K562 (cell line): ENCODE data around the gene SHOX. TPM values are rescaled to one million over a fixed set of nuclear protein-coding genes. Genes with fewer than 3 reads are reported as not detected.

Source experiments
- ATAC-seq: fragments of 200-7000 bp; cut with Tn5 transposase; 3 replicates; pipeline ENCODE4 v1.9.1; 2020; ENCODE audit warnings: moderate library complexity
- BruUV-seq: library from RNA; stranded (reverse); fragments of 400-500 nt; replicated peaks from 2 replicates; lab custom pipeline; 2021; lab: Mats Ljungman, UMichigan
- CTCF ChIA-PET: fragments of 300-600 bp; formaldehyde crosslinking; extraction: SDS; loops from one replicate; lab custom pipeline; 2021; ENCODE audit warnings: low intra/inter-chr PET ratio; lab: Yijun Ruan, JAX
- POLR2A ChIA-PET: fragments of 300-600, 350-650 bp; sonication (Branson Sonifier 250); formaldehyde crosslinking; extraction: SDS; loops from one replicate; lab custom pipeline; 2021; ENCODE audit warnings: antibody characterized with exemption, inconsistent platforms; lab: Yijun Ruan, JAX
- DNase-seq, 4 experiments: peaks; one replicate each; pipeline versions ENCODE4 v3.0.0 to v3.0.0-alpha.2; 2011 to 2018; ENCODE audit warnings: low spot score in 3 of 4, mixed read lengths in 3 of 4; ENCODE audit errors: extremely low read depth in 1 of 4
- FAIRE-seq: peaks from 2 replicates; lab custom pipeline; 2011; peaks lifted over from hg19 to GRCh38; lab: Jason Lieb, UNC
- H2AFZ ChIP-seq: 2 replicates; pipeline ENCODE4 v1.6.0; 2011; ENCODE audit warnings: low read depth, low read length, control low read depth, inconsistent platforms
- H3K27ac ChIP-seq: fragments of 200-600 bp; 3 replicates; pipeline ENCODE4 v1.8.0; 2011; ENCODE audit warnings: low read depth, mild to moderate bottlenecking, control low read depth, inconsistent platforms, low read length, moderate library complexity, mixed read lengths; ENCODE audit errors: extremely low read depth
- H3K27me3 ChIP-seq, 2 experiments: fragments of 300-600 bp in 1 of 2; 2 replicates in 1 of 2; 3 replicates in 1 of 2; pipeline versions ENCODE4 v1.6.0 to v1.8.0; 2011; ENCODE audit warnings: inconsistent platforms in 2 of 2, low read length in 2 of 2, mild to moderate bottlenecking in 1 of 2, mixed read lengths in 1 of 2, moderate library complexity in 1 of 2; ENCODE audit not compliant: control insufficient read depth in 2 of 2, insufficient read depth in 2 of 2
- H3K36me3 ChIP-seq: fragments of 300-600 bp; 3 replicates; pipeline ENCODE4 v1.8.0; 2011; ENCODE audit warnings: mild to moderate bottlenecking, low read length, inconsistent platforms; ENCODE audit not compliant: control insufficient read depth, insufficient read depth
- H3K4me1 ChIP-seq, 2 experiments: fragments of 200-600 bp in 1 of 2; replicated peaks in 1 of 2; 2 replicates in 1 of 2; 3 replicates in 1 of 2; pipeline versions ENCODE4 v1.5.1 to v1.8.0; 2011; ENCODE audit warnings: inconsistent platforms in 2 of 2, low read length in 2 of 2, mild to moderate bottlenecking in 1 of 2, mixed read lengths in 1 of 2, moderate library complexity in 1 of 2; ENCODE audit not compliant: control insufficient read depth in 2 of 2, insufficient read depth in 2 of 2
- H3K4me2 ChIP-seq: 2 replicates; pipeline ENCODE4 v1.6.1; 2011; ENCODE audit warnings: low read length, control low read depth, inconsistent platforms, mixed read lengths; ENCODE audit not compliant: insufficient read depth
- H3K4me3 ChIP-seq: fragments of 200-600 bp; sonication (generic), shearing (Covaris generic); 2 replicates; pipeline ENCODE4 v1.5.1; 2016; ENCODE audit warnings: control low read depth, inconsistent platforms
- H3K79me2 ChIP-seq: fragments of 200-600 bp; 3 replicates; pipeline ENCODE4 v1.8.0; 2011; ENCODE audit warnings: low read length, inconsistent platforms; ENCODE audit not compliant: control insufficient read depth, insufficient read depth
- H3K9ac ChIP-seq, 2 experiments: 2 replicates each; pipeline versions ENCODE4 v1.6.0 to v1.6.1; 2011; ENCODE audit warnings: low read depth in 2 of 2, low read length in 2 of 2, control low read depth in 1 of 2, inconsistent platforms in 1 of 2, mild to moderate bottlenecking in 1 of 2, mixed read lengths in 1 of 2; ENCODE audit not compliant: insufficient read depth in 1 of 2
- H3K9me1 ChIP-seq: one replicate; pipeline ENCODE4 v1.6.0; 2011; ENCODE audit warnings: inconsistent platforms, mild to moderate bottlenecking, low read length, moderate library complexity; ENCODE audit not compliant: control insufficient read depth, insufficient read depth
- H3K9me3 ChIP-seq: replicated peaks from 2 replicates; pipeline ENCODE4 v1.5.1; 2011; ENCODE audit warnings: low read depth, low read length, inconsistent platforms; ENCODE audit not compliant: control insufficient read depth, insufficient read depth
- H4K20me1 ChIP-seq: replicated peaks from 2 replicates; pipeline ENCODE4 v1.6.1; 2011; ENCODE audit warnings: low read length, inconsistent platforms, mixed read lengths; ENCODE audit not compliant: control insufficient read depth, insufficient read depth
- ESRRA ChIP-seq: fragments of 450-650 bp; IDR thresholded peaks from 2 replicates; pipeline ENCODE4 v1.6.1; 2014; ENCODE audit warnings: low read depth, mild to moderate bottlenecking, moderate library complexity, borderline replicate concordance
- GTF2F1 ChIP-seq: IDR thresholded peaks from 2 replicates; pipeline ENCODE4 v1.6.1; 2011; ENCODE audit warnings: low read depth, low read length, improper control_type of control experiment
- KLF6 ChIP-seq: fragments of 250-450 bp; sonication (Bioruptor Pico); IDR thresholded peaks from 2 replicates; pipeline ENCODE4 v1.4.0; 2020; ENCODE audit warnings: mild to moderate bottlenecking, moderate library complexity, borderline replicate concordance
- MYNN ChIP-seq, 2 experiments: sonication (generic); formaldehyde crosslinking in 1 of 2; IDR thresholded peaks; 2 replicates each; pipeline versions ENCODE4 v1.5.0 to v1.6.1; 2016 to 2020; ENCODE audit warnings: antibody characterized with exemption in 1 of 2, missing genetic modification reagents in 1 of 2
- NFE2L1 ChIP-seq: fragments of 450-650 bp; IDR thresholded peaks from 2 replicates; pipeline ENCODE4 v1.6.1; 2016; ENCODE audit warnings: missing genetic modification characterization, low read depth, mild to moderate bottlenecking, missing compliant biosample characterization, moderate library complexity, borderline replicate concordance
- PURB ChIP-seq: sonication (generic); formaldehyde crosslinking; IDR thresholded peaks from 2 replicates; pipeline ENCODE4 v1.9.0; 2021; ENCODE audit warnings: low read depth, mild to moderate bottlenecking, missing genetic modification reagents
- ZNF75A ChIP-seq: fragments of 450-650 bp; formaldehyde crosslinking; IDR thresholded peaks from 2 replicates; pipeline ENCODE4 v1.4.0; 2020; ENCODE audit warnings: mild to moderate bottlenecking
- ZNF778 ChIP-seq: fragments of 450-650 bp; formaldehyde crosslinking; IDR thresholded peaks from 2 replicates; pipeline ENCODE4 v1.4.0; 2020; ENCODE audit warnings: mild to moderate bottlenecking, moderate library complexity
- WGBS: fragments of 100-300 bp; shearing (Covaris generic); methylation state at CpG from one replicate; pipeline ENCODE4 v1.1.6; 2016; ENCODE audit warnings: low coverage, mixed read lengths; ENCODE audit not compliant: insufficient coverage; ENCODE audit errors: missing lambda C conversion rate; 5-methylcytosine and 5-hydroxymethylcytosine counted together
- in situ Hi-C: fragments of 300-500 bp; cut with MboI; formaldehyde crosslinking; loops from 4 replicates; pipeline ENCODE4 v1.15.0; 2018; ENCODE audit warnings: inconsistent platforms, mixed read lengths
- intact Hi-C: fragments of 100-400 bp; cut with micrococcal nuclease; formaldehyde crosslinking; loops from 2 replicates; pipeline ENCODE4 v1.14.2; 2022
- polyA plus RNA-seq, 8 experiments: library from polyadenylated mRNA; depleted of rRNA in 4 of 8; stranded (reverse) in 5 of 8; unstranded in 3 of 8; fragments of >200 nt; fragmentation: Nextera tagmentation in 2 of 8; fragmentation: Illumina TruSeq in 1 of 8; extraction: Ambion mirVana in 2 of 8; extraction: Trizol in 1 of 8; gene quantifications; 2 replicates each; pipeline versions ENCODE4 v1.2.1 to v1.2.3, GENCODE V29; 2011 to 2014; ENCODE audit warnings: inconsistent platforms in 1 of 8, missing spikeins in 1 of 8
- total RNA-seq, 7 experiments: library from RNA; depleted of rRNA in 6 of 7; stranded (reverse); fragments of >200 nt in 6 of 7; fragmentation: Illumina TruSeq in 2 of 7; extraction: Trizol in 2 of 7; gene quantifications; 2 replicates each; pipeline versions ENCODE4 v1.2.1 to v1.2.3, GENCODE V29; 2011 to 2021; ENCODE audit warnings: low replicate concordance in 1 of 7
- TF ChIP-seq, protein P1 (sequence below): fragments of 250-450 bp; sonication (Bioruptor Pico); IDR thresholded peaks from 2 replicates; pipeline ENCODE4 v1.4.0; 2020; ENCODE audit warnings: mild to moderate bottlenecking, moderate library complexity, borderline replicate concordance
- TF ChIP-seq, protein P2 (sequence below): fragments of 450-650 bp; conservative IDR thresholded peaks from 2 replicates; pipeline ENCODE4 v1.6.1; 2016; ENCODE audit warnings: missing genetic modification characterization, low read depth, mild to moderate bottlenecking, missing compliant biosample characterization, moderate library complexity
- TF ChIP-seq, protein P3 (sequence below): fragments of 250-450 bp; sonication (Bioruptor Pico); IDR thresholded peaks from 2 replicates; pipeline ENCODE4 v1.6.1; 2021; ENCODE audit warnings: mild to moderate bottlenecking
- TF ChIP-seq, protein P4 (sequence below): sonication (generic); formaldehyde crosslinking; IDR thresholded peaks from 2 replicates; pipeline ENCODE4 v1.8.0; 2022; ENCODE audit warnings: missing genetic modification reagents, mild to moderate bottlenecking, moderate library complexity, borderline replicate concordance
- TF ChIP-seq, protein P5 (sequence below), 2 experiments: fragments of 150-350 bp in 1 of 2; IDR thresholded peaks; 2 replicates each; pipeline ENCODE4 v1.6.1; 2012 to 2016; ENCODE audit warnings: low read depth in 2 of 2, low read length in 2 of 2, mild to moderate bottlenecking in 1 of 2, moderate library complexity in 1 of 2

The SHOX gene
- total and polyA plus RNA-seq, 9 of the 15 experiments (the other 6 are each of a cell fraction or from before 2014, with no cell fraction given): not detected

DNA sequence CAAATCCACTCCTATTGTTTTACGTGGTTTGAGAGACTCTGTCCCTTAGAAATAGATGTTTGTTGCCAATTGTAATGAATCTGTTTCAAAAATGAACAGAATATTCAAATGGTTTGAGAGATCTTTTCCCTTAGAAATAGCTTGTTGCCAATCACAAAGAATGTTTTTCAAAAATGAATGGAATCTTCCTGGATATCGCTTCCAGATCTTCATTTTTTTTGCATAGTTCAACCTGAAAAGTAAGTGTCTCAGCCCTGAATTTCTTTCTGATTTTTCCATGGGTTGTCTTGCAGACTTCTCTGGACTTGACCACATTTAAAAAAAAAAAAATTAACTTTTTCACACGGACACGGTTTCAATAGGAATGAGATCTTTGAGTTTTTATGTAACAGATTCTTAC, 22.7 kb downstream of the SHOX start:
- Histone ChIP-seq H3K27ac (no peak overlapping the region), H3K79me2 (no peaks in the 10 kb centered on the region), H3K36me3 (no peaks in the 10 kb centered on the region), H3K4me3 (no peak overlapping the region), H3K9ac (no peak overlapping the region), H3K27me3 (peaks cover 5 to 21% of the 10 kb centered on the region in 2 experiments; a peak in 3 of 5 replicates), H4K20me1 (no peaks in the 10 kb centered on the region), H2AFZ (no peak overlapping the region), H3K4me1 (no peaks in the 10 kb centered on the region), H3K9me1 (no peaks in the 10 kb centered on the region), H3K9me3 (no peaks in the 10 kb centered on the region), H3K4me2 (no peak overlapping the region)
- 0% methylated on average over 2 of the region's 4 CpGs for WGBS
- CTCF ChIA-PET: no interaction called here
- in situ Hi-C loops (no loop called here), intact Hi-C loops (no loop called here)
- DNase-seq (no peak), FAIRE-seq (no peak), ATAC-seq (no peak)
- no TSS peak for BruUV-seq
- POLR2A ChIA-PET: no interaction called here
- TF ChIP-seq, protein P1, sequence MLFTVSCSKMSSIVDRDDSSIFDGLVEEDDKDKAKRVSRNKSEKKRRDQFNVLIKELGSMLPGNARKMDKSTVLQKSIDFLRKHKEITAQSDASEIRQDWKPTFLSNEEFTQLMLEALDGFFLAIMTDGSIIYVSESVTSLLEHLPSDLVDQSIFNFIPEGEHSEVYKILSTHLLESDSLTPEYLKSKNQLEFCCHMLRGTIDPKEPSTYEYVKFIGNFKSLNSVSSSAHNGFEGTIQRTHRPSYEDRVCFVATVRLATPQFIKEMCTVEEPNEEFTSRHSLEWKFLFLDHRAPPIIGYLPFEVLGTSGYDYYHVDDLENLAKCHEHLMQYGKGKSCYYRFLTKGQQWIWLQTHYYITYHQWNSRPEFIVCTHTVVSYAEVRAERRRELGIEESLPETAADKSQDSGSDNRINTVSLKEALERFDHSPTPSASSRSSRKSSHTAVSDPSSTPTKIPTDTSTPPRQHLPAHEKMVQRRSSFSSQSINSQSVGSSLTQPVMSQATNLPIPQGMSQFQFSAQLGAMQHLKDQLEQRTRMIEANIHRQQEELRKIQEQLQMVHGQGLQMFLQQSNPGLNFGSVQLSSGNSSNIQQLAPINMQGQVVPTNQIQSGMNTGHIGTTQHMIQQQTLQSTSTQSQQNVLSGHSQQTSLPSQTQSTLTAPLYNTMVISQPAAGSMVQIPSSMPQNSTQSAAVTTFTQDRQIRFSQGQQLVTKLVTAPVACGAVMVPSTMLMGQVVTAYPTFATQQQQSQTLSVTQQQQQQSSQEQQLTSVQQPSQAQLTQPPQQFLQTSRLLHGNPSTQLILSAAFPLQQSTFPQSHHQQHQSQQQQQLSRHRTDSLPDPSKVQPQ (CRISPR knock-in tag): no peak
- TF ChIP-seq, protein P2, sequence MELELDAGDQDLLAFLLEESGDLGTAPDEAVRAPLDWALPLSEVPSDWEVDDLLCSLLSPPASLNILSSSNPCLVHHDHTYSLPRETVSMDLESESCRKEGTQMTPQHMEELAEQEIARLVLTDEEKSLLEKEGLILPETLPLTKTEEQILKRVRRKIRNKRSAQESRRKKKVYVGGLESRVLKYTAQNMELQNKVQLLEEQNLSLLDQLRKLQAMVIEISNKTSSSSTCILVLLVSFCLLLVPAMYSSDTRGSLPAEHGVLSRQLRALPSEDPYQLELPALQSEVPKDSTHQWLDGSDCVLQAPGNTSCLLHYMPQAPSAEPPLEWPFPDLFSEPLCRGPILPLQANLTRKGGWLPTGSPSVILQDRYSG (tag): no peak
- no peak for TF ChIP-seq KLF6 (CRISPR knock-in tag)
- no peak for TF ChIP-seq GTF2F1
- TF ChIP-seq NFE2L1: no peak
- TF ChIP-seq, protein P3, sequence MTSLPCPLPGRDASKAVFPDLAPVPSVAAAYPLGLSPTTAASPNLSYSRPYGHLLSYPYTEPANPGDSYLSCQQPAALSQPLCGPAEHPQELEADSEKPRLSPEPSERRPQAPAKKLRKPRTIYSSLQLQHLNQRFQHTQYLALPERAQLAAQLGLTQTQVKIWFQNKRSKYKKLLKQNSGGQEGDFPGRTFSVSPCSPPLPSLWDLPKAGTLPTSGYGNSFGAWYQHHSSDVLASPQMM (CRISPR knock-in tag): no peak
- TF ChIP-seq PURB (CRISPR knock-in tag): no peak
- TF ChIP-seq, protein P4, sequence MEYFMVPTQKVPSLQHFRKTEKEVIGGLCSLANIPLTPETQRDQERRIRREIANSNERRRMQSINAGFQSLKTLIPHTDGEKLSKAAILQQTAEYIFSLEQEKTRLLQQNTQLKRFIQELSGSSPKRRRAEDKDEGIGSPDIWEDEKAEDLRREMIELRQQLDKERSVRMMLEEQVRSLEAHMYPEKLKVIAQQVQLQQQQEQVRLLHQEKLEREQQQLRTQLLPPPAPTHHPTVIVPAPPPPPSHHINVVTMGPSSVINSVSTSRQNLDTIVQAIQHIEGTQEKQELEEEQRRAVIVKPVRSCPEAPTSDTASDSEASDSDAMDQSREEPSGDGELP (CRISPR knock-in tag): no peak
- TF ChIP-seq ZNF75A (CRISPR knock-in tag): no peak
- TF ChIP-seq ESRRA: no peak
- no peak for TF ChIP-seq MYNN (IDR thresholded peaks at IDR 0.05)
- no peak for TF ChIP-seq MYNN (CRISPR knock-in tag; IDR thresholded peaks at IDR 0.05)
- TF ChIP-seq ZNF778: no peak
- TF ChIP-seq, protein P5, sequence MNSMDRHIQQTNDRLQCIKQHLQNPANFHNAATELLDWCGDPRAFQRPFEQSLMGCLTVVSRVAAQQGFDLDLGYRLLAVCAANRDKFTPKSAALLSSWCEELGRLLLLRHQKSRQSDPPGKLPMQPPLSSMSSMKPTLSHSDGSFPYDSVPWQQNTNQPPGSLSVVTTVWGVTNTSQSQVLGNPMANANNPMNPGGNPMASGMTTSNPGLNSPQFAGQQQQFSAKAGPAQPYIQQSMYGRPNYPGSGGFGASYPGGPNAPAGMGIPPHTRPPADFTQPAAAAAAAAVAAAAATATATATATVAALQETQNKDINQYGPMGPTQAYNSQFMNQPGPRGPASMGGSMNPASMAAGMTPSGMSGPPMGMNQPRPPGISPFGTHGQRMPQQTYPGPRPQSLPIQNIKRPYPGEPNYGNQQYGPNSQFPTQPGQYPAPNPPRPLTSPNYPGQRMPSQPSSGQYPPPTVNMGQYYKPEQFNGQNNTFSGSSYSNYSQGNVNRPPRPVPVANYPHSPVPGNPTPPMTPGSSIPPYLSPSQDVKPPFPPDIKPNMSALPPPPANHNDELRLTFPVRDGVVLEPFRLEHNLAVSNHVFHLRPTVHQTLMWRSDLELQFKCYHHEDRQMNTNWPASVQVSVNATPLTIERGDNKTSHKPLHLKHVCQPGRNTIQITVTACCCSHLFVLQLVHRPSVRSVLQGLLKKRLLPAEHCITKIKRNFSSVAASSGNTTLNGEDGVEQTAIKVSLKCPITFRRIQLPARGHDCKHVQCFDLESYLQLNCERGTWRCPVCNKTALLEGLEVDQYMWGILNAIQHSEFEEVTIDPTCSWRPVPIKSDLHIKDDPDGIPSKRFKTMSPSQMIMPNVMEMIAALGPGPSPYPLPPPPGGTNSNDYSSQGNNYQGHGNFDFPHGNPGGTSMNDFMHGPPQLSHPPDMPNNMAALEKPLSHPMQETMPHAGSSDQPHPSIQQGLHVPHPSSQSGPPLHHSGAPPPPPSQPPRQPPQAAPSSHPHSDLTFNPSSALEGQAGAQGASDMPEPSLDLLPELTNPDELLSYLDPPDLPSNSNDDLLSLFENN (IDR thresholded peaks at IDR 0.05; ENCODE audit: low read depth in 2 of 2, low read length in 2 of 2): no peak
